NCI-H2029 (cell line): Measurements from ENCODE around the gene PKP3.
"Not testable (repeated sequence)": the region's sequence is repeated elsewhere in the genome, so short reads cannot be mapped to it uniquely, and the experiment has no call there.

Source experiments
- DNase-seq: peaks from one replicate; lab custom pipeline; 2025; lab: John Stamatoyannopoulos, UW

PKP3 gene

GRCh38 chr11:429931-430456 lies 36.0 kb downstream of the PKP3 start:
- DNase-seq, result no peak

DNA sequence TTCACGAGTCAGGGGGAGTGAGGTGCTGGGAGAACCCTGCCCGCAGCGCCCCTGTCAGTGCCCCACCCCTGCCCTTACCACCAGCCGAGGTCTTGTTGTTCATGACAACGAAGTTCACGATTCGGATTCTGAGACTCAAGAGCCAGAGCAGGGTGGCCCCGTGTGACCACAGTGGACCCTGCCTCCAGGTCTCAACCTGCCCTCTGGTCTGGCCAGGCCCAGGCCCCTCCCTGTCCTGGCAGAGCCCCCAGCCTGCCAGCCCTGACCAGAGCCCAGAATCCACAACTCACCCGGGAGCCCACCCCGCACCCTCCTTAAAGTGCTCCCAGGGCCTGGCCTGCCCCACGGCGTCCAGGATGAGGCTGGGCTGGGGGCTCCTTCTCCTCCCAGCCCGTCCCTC lies 37.9 kb downstream of the PKP3 start:
- DNase-seq, result no peak

GRCh38 chr11:432501-433100 lies 38.6 kb downstream of the PKP3 start:
- DNase-seq, result no peak

DNA sequence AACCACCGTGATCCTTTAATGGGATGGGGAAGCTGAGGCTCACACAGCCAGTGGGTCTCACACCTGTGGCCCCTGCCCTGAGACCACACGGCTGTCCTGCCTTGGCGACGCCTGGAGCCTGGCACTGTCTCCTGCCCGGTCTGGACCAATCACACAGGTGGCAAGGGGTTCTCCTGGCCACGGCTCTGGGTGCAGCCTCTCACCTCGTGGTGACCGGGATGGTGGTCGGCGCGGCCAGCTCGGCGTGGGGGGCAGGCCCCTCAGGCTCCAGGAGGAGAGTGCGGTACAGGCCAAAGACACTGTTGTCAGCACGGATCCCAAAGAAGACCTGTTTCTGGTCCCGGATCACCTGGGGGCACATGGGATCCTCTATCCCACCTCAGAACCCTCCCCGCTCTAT lies 39.1 kb downstream of the PKP3 start:
- DNase-seq, result no peak

- DNase-seq, result no peak
Observed at GRCh38 chr11:433641-434040, 39.6 kb downstream of the PKP3 start.

DNA sequence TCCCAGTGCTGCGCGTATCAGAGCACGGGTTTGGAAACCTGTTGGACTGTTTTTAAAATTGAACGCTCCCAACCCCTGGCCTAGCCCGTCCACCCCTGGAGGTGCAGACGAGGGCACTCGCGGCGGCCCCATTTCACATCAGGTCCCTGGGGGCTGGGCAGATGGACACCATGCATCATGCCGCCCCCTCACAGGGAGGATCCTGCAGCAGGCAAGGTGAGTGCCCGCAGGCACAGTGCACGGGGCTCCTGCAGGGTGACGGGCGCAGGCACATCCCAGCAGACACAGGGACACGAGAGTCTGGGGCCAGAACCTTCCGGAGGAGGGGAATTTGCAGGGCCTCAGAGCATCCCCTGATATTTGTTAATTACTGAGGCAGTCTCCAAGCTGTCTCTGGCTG lies 40.5 kb downstream of the PKP3 start:
- no peak for DNase-seq

GRCh38 chr11:434999-435740 lies 41.2 kb downstream of the PKP3 start:
- DNase-seq, result not testable (repeated sequence)

- DNase-seq, result no peak
Observed at GRCh38 chr11:437228-437870, 43.3 kb downstream of the PKP3 start.

DNA sequence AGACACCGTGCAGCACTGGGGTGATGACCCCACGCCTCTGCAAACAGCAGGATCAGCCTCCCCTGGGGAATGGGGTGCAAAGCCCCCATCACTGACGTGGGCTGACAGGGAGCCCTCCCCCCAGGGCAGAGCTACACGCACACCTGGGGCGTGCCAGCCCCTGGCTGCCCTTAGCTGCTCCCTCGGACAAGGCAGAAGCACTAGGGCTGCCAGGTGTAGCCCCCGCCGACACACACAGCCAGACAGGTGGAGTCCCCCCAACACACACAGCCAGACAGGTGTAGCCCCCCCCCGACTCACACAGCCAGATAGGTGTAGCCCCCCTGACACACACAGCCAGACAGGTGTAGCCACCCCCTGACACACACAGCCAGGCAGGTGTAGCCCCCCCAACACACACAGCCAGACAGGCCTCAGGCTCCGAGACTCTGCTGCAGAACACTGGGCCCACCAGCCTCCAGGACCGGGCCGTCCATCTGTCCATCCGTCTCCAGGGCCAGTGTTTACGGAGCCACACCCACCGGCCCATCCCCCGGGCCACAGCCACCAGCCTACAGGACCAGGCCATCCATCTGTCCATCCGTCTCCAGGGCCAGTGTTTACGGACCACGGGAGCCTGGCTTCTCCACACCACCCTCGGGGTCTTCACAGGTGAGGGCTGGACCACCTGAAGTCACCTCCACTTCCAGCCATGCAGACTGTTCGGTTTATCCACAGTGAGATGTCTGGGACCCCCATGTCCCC lies 44.3 kb downstream of the PKP3 start:
- no peak for DNase-seq

DNA sequence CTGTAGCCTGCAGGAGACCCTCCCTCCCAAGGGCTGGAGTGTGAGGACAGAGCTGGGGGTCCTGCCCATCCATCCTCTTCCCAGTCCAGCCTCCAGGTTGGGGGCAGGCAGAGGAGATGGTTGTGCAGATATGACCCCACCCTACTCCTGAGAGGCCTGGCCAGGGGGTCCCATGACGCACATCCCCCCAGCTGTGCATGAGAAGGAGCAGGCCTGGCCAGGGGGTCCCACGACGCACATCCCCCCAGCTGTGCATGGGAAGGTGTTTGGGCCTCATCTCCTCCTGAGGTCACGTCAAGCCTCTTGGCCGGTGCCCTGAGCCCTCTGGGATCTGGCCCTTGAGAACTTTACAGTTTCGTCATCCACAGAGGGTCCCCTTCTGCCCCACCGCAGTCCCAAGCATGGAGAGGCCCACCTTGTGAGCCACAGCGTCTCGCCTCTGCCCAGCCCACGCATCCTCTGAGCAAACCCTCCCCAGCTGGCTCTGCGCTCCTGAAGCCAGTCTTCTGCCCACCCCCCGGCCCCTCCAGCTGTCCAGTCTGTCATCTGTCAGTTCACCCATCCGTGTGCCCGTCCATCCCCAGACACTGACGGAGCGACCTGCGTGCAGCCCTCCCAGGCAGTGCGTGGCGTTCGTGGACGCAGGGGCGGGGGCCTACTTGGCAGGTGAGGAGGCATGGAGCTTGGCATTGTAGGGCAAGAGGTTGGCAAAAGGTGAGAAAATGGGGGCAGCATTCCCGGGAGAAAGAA lies 45.5 kb downstream of the PKP3 start:
- DNase-seq, result no peak

- no peak for DNase-seq
Observed at GRCh38 chr11:440065-441042, 46.3 kb downstream of the PKP3 start.

DNA sequence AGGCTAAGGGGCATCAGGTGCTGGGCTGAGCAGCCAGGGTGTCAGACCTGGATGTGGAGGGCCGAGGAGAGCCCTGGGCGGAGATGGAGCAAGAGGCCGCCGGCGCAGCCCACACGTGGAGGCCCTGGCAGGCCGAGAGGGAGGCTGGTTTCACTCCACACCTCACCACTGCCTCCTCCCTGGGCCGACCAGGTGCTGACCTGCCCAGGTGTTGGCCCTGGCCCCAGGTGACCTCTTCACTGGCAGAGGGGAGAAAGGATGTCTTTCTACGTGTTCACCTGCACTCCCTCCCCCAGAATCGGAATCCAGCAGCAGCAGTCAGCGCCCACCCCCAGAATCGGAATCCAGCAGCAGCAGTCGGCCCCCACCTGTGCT lies 47.0 kb downstream of the PKP3 start:
- no peak for DNase-seq

- peak; percentile 63 for DNase-seq
Observed at GRCh38 chr11:441418-442274, 47.6 kb downstream of the PKP3 start, which contains the start of gene ANO9. Gene ANO9 (minus strand): TSS chr11:442011. CDS start chr11:441926, 85 bp downstream.

GRCh38 chr11:442611-443081 lies 48.6 kb downstream of the PKP3 start:
- DNase-seq, result no peak

DNA sequence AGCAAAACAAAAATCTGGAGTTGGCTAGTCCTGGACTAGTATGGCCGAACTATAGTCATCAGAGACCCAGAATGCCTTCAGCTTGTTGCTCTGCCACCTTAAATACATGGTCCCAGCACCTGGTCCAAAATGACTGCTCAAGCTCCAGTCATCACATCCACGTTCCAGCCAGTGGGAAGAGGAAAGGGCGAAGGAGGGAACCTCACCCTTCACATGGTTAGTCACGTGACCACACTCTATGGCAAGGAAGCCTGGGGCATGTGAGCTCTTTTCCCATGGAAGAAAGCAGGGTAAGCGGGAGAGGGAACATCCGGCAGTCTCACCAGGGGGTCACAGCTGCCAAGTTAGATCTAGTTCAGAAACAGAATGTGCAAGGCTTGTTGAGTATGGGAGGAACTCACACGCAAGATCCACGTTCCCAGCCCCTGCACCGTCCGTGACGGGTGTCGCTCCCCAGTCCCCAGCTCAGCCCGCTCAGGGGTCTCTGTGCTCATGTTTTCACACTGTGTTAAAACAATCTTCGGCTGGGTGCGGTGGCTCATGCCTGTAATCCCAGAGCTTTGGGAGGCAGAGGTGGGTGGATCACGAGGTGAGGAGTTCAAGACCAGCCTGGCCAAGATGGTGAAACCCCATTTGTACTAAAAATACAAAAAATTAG lies 49.7 kb downstream of the PKP3 start:
- DNase-seq, result peak; percentile 45

GRCh38 chr11:444396-445144 lies 50.6 kb downstream of the PKP3 start:
- DNase-seq, result peak; percentile 81

- no peak for DNase-seq
Observed at GRCh38 chr11:445765-446588, 52.0 kb downstream of the PKP3 start.
